ENCODE results near the gene PACS2.

Gene PACS2

GRCh38 chr14:105440992-105441391, 126.4 kb downstream of the PACS2 start:
- DNase-seq (ENCODE audit: low read depth), result no peak
- no peak overlapping the region for H3K4me3 ChIP-seq (ENCODE audit: low read length)
- TF ChIP-seq, protein P1, sequence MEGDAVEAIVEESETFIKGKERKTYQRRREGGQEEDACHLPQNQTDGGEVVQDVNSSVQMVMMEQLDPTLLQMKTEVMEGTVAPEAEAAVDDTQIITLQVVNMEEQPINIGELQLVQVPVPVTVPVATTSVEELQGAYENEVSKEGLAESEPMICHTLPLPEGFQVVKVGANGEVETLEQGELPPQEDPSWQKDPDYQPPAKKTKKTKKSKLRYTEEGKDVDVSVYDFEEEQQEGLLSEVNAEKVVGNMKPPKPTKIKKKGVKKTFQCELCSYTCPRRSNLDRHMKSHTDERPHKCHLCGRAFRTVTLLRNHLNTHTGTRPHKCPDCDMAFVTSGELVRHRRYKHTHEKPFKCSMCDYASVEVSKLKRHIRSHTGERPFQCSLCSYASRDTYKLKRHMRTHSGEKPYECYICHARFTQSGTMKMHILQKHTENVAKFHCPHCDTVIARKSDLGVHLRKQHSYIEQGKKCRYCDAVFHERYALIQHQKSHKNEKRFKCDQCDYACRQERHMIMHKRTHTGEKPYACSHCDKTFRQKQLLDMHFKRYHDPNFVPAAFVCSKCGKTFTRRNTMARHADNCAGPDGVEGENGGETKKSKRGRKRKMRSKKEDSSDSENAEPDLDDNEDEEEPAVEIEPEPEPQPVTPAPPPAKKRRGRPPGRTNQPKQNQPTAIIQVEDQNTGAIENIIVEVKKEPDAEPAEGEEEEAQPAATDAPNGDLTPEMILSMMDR (conservative IDR thresholded peaks at IDR 0.05; ENCODE audit: low read depth, low read length), result no peak

DNA sequence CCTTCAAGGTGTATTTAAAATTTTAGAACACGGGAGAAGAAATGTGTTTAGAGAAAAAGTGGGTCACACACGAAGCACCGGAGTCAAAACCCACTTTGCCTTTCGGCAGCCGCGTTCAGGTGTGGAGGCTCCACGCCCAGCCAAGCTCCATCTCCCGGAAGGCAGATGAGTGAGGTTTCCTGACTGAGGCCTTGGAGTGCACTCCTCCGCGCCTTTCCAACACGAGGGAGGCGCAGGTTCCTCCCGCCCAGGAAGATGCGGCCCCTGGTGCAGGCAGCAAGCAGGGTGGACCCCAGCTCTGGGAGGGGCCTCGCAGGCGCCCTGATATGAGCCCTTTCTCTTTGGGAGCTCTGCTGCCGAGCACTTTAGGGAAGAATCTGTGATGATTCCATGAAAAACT, 127.6 kb downstream of the PACS2 start:
- H3K4me3 ChIP-seq (ENCODE audit: low read length), result no peak overlapping the region
- TF ChIP-seq, protein P1 (conservative IDR thresholded peaks at IDR 0.05; ENCODE audit: low read depth, low read length), result no peak
- DNase-seq (ENCODE audit: low read depth), result no peak

GRCh38 chr14:105442834-105443233, 128.3 kb downstream of the PACS2 start:
- no peak overlapping the region for H3K4me3 ChIP-seq (ENCODE audit: low read length)
- TF ChIP-seq, protein P1 (conservative IDR thresholded peaks at IDR 0.05; ENCODE audit: low read depth, low read length), result no peak
- no peak for DNase-seq (ENCODE audit: low read depth)

GRCh38 chr14:105444859-105445258, 130.3 kb downstream of the PACS2 start:
- no peak for DNase-seq (ENCODE audit: low read depth)
- no peak overlapping the region for H3K4me3 ChIP-seq (ENCODE audit: low read length)
- TF ChIP-seq, protein P1 (conservative IDR thresholded peaks at IDR 0.05; ENCODE audit: low read depth, low read length), result no peak

DNA sequence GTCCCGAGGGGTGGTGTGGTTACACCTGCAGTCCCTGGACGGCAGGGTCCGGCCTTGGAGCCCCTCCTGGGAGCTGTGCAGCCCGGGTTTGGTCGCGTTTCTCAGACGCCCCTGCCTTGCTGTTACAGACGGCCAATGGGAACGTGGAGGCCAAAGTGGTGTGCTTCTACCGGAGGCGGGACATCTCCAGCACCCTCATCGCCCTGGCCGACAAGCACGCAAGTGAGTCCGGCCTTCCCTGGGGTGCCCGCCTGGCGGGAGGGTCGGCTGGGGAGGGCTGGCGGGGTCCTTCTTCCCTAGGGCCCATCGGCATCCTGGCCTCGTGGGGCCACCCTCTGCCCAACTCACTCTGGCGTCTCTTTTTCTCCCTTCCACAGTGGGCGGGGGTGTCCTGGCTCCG, 130.7 kb downstream of the PACS2 start:
- DNase-seq (ENCODE audit: low read depth), result no peak
- TF ChIP-seq, protein P1 (conservative IDR thresholded peaks at IDR 0.05; ENCODE audit: low read depth, low read length), result no peak
- H3K4me3 ChIP-seq (ENCODE audit: low read length), result no peak overlapping the region

DNA sequence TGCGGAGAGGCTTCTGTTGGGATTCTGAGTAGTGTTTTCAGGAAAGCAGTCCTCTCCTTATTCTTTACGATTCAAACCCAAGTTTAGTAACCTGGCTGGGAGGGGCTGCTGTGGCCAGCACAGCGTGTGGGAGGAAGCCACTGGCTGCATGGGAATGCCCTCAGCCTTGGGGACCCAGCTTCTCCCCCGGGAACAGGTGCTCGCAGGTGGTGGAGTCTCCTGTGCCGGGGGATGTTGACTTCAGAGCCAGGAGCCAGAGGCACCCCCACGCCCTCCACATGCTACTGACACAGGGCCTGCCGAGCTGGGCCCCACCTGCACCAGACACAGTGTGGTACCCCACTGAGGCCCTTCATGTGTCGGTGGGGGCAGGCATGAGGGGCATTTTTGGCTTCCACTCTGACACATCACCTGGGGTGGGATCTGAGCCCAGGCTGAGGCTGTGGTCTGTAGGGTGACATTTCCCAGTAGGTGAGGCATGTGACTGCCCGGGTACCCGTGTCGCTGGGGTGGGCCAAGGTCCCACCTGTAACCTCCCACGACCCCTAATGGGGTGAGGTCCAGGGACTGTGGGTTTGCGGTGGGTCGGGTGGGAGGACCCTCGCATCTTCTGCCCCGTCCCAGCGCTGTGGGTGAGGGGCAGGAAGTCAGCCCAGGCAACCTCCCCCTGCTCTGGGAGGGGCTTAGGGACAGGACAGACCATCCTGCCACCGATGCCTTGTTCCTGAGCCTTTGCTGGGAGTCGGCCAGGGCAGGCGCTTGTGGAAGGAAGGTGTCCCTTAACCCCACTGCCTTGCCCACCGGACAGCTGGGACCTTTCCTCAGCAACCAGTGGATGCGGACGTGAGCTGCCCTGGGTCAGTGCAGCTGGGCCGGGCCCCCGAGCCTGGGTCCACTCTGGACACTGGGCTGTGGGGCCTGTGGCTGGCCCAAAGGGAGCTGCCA, 131.6 kb downstream of the PACS2 start:
- TF ChIP-seq, protein P1 (conservative IDR thresholded peaks at IDR 0.05; ENCODE audit: low read depth, low read length), result no peak
- no peak overlapping the region for H3K4me3 ChIP-seq (ENCODE audit: low read length)
- no peak for DNase-seq (ENCODE audit: low read depth)

DNA sequence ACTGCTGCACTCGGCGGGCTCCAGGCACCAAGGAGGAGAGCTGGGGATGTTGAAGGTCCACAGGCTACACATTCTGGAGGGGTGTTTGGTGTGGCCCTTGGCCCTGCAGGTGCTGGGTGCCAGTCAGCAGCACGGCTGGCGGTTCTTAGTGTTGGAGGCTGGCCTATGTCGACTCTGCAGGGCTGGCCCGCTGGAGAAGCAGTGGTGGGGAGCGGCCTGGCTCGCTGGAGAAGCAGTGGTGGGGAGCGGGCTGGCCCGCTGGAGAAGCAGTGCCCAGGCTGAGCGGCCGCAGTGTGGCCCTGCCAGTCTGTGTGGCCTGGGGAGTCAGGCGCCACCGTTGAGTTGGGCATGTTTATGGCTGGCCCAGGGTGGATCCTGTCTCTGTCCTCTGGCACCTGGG, 132.4 kb downstream of the PACS2 start:
- DNase-seq (ENCODE audit: low read depth), result no peak
- no peak overlapping the region for H3K4me3 ChIP-seq (ENCODE audit: low read length)
- TF ChIP-seq, protein P1 (conservative IDR thresholded peaks at IDR 0.05; ENCODE audit: low read depth, low read length), result no peak

Data from retinal pigment epithelial cell (primary cell).